ENCODE results near the gene KRTCAP3. TPM values are rescaled to one million over a fixed set of nuclear protein-coding genes. Genes with fewer than 3 reads are reported as not detected.

KRTCAP3 gene
- total RNA-seq, 3 donors from 2014 or later: 43.9 to 93.4 (median 85.1) TPM

GRCh38 chr2:27431395-27431794, 10.8 kb upstream of the KRTCAP3 start:
- Histone ChIP-seq H3K36me3 (ENCODE audit: low read depth) (peaks cover 14% of the 10 kb centered on the region), H3K4me1 (ENCODE audit: low read depth) (peaks cover 17% of the 10 kb centered on the region), H3K9me3 (no peaks in the 10 kb centered on the region), H3K4me3 (no peak overlapping the region)
- DNase-seq: no peak
- intact Hi-C loops (cut with DNase I, micrococcal nuclease): no loop called here
- no peak for TF ChIP-seq CTCF (IDR thresholded peaks at IDR 0.05)
- no peak for ATAC-seq

GRCh38 chr2:27435628-27436027, 6.6 kb upstream of the KRTCAP3 start:
- Histone ChIP-seq H3K9me3 (no peaks in the 10 kb centered on the region), H3K36me3 (ENCODE audit: low read depth) (peaks cover 14% of the 10 kb centered on the region), H3K4me3 (no peak overlapping the region), H3K4me1 (ENCODE audit: low read depth) (peaks cover 7% of the 10 kb centered on the region)
- TF ChIP-seq CTCF (IDR thresholded peaks at IDR 0.05): no peak
- intact Hi-C loops (cut with DNase I, micrococcal nuclease): no loop called here
- DNase-seq: no peak
- no peak for ATAC-seq

- no peaks in the 10 kb centered on the region for H3K36me3 ChIP-seq (ENCODE audit: low read depth)
- H3K4me3 ChIP-seq: no peak overlapping the region
- ATAC-seq (no peak), DNase-seq (no peak)
- H3K9me3 ChIP-seq: no peaks in the 10 kb centered on the region
- TF ChIP-seq CTCF (IDR thresholded peaks at IDR 0.05): no peak
- intact Hi-C loops (cut with DNase I, micrococcal nuclease): no loop called here
- peaks cover 27% of the 10 kb centered on the region for H3K4me1 ChIP-seq (ENCODE audit: low read depth)
These were observed 805 bp upstream of the KRTCAP3 start for GRCh38 chr2:27441226-27441926.

GRCh38 chr2:27442920-27443282, 720 bp downstream of the KRTCAP3 start:
- H3K9me3 ChIP-seq: no peaks in the 10 kb centered on the region
- ATAC-seq (peak; percentile 32), DNase-seq (peak; percentile 48 to 62 (median 61))
- intact Hi-C loops (cut with DNase I, micrococcal nuclease): no loop called here
- peaks cover 27% of the 10 kb centered on the region for H3K4me1 ChIP-seq (ENCODE audit: low read depth)
- no peak overlapping the region for H3K4me3 ChIP-seq
- TF ChIP-seq CTCF (IDR thresholded peaks at IDR 0.05): no peak
- no peaks in the 10 kb centered on the region for H3K36me3 ChIP-seq (ENCODE audit: low read depth)

GRCh38 chr2:27445155-27445554, 3.0 kb downstream of the KRTCAP3 start:
- Histone ChIP-seq H3K4me3 (no peak overlapping the region), H3K4me1 (ENCODE audit: low read depth) (peaks cover 27% of the 10 kb centered on the region), H3K36me3 (ENCODE audit: low read depth) (no peaks in the 10 kb centered on the region), H3K9me3 (no peaks in the 10 kb centered on the region)
- ATAC-seq: no peak
- no peak for DNase-seq
- TF ChIP-seq CTCF (IDR thresholded peaks at IDR 0.05): no peak
- intact Hi-C loops (cut with DNase I, micrococcal nuclease): no loop called here

GRCh38 chr2:27445615-27446014, 3.4 kb downstream of the KRTCAP3 start:
- intact Hi-C loops (cut with DNase I, micrococcal nuclease): no loop called here
- Histone ChIP-seq H3K4me3 (no peak overlapping the region), H3K4me1 (ENCODE audit: low read depth) (peaks cover 27% of the 10 kb centered on the region), H3K36me3 (ENCODE audit: low read depth) (no peaks in the 10 kb centered on the region), H3K9me3 (no peaks in the 10 kb centered on the region)
- TF ChIP-seq CTCF (IDR thresholded peaks at IDR 0.05): no peak
- ATAC-seq (peak; percentile 50), DNase-seq (peak in 2 of 3 donors; percentile 41 to 44)
